ENCODE measurements around the gene ADARB2.

ADARB2 gene

DNA sequence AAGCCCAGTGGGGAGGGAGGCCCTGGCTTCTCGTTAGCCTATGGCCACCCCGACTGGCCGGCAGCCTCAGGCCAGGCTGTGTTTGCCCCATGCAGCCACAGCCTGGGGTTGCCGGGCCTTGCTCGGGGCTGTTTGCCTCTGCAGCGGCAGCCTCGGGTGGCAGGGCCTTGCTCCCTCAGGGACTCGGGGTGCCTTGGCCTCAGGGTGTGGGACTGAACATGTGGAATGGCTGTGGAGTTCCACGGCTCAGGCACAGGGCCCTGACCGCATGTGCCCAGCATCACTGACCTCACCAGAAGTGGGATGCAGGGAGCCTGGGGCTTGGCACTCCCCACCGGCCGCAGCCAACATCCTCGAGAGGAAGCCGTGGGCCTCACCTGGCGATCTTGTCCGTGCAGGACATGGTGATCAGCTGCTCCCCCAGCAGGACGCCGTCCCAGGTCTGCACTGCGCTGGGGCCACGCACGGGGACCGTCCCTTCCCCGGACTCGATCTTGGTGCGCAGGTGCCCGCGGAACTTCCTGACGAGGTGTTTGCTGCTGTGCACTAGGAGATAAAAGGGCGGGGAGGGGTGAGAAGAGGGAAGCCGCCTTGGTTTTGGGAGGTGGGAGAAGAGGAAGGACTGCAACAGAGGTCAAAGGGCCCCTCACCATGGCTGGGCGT, 520.6 kb downstream of the ADARB2 start:
- DNase-seq (ENCODE audit: low read depth in 1 of 2, low spot score in 1 of 2) = no peak

DNA sequence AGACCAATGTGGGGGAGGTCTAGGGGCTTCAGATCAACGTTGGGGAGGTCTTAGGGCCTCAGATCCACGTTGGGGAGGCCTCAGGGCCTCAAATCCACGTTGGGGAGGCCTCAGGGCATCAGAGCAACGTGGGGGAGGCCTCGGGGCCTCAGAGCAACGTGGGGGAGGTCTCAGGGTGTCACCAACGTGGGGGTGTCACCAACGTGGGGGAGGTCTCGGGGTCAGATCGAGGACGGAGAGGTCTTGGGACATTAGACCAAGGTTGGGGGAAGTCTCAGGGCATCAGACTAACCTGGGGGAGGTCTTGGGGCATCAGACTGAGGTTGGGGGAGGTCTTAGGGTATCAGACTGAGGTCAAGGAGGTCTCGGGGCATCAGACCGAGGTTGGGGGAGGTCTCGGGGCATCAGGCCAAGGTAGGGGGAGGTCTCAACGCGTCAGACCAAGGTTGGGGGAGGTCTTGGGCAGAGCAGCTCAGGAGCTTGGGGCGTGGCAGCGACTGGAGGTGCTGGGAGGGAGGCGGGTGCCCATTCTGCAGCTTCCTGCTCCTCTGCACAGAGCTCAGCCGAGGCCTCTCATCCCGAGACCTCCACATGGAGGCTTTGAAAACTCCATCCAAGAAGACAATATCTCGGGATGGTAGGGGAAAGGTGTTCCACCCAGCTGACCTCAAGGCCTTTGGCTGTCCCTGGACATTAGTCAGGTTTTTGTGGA, 521.3 kb downstream of the ADARB2 start:
- no peak for DNase-seq (ENCODE audit: low read depth in 1 of 2, low spot score in 1 of 2)

DNA sequence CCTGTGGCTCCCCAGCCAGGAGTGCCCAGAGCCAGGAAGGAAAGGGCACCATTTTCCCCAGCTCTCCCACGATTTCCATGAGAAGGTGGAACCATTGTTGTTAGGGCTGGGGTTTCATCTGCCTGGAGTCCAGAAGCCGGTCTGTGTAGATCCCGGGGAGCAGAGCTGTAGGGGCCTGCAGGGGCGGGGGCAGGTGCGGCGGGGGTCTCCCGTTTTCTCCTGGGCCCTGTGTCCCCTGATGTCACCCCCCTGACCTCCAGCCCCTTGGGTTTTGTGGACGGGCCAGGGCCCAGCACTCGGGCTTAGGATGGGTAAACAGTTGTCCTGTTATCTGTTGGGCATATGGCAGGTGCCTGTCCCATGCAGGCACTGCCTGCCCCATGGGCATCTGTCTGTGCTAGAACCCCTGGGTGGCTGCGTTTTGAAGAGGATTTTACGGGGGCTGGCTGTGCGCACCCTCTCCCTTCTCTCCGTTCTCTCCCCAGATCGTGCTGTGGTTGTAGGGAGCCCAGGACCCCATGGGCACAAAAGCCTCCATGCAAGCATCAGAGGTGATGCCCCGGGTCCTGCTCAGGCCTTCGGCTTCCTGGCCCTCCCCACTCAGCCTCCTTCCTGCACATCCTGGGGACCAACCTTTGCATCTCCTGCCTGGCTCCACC, 522.3 kb downstream of the ADARB2 start:
- no peak for DNase-seq (ENCODE audit: low read depth in 1 of 2, low spot score in 1 of 2)

DNA sequence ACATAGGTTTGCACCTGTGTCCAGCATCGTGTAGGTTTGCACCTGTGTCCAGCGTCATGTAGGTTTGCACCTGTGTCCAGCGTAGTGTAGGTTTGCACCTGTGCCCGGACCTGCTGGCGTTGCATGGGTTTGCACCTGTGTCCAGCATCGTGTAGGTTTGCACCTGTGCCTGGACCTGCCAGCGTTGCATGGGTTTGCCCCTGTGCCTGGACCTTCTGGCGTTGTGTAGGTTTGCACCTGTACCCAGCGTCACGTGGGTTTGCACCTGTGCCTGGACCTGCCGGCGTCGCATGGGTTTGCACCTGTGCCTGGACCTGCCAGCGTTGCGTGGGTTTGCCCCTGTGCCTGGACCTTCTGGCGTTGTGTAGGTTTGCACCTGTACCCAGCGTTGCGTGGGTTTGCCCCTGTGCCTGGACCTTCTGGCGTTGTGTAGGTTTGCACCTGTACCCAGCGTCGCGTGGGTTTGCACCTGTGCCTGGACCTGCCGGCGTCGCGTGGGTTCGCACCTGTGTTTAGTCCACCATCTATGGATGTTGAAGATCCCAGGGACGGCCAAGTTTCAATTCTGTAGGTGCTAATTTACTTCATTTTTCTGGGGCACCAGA, 523.2 kb downstream of the ADARB2 start:
- DNase-seq (ENCODE audit: low read depth in 1 of 2, low spot score in 1 of 2) = no peak

DNA sequence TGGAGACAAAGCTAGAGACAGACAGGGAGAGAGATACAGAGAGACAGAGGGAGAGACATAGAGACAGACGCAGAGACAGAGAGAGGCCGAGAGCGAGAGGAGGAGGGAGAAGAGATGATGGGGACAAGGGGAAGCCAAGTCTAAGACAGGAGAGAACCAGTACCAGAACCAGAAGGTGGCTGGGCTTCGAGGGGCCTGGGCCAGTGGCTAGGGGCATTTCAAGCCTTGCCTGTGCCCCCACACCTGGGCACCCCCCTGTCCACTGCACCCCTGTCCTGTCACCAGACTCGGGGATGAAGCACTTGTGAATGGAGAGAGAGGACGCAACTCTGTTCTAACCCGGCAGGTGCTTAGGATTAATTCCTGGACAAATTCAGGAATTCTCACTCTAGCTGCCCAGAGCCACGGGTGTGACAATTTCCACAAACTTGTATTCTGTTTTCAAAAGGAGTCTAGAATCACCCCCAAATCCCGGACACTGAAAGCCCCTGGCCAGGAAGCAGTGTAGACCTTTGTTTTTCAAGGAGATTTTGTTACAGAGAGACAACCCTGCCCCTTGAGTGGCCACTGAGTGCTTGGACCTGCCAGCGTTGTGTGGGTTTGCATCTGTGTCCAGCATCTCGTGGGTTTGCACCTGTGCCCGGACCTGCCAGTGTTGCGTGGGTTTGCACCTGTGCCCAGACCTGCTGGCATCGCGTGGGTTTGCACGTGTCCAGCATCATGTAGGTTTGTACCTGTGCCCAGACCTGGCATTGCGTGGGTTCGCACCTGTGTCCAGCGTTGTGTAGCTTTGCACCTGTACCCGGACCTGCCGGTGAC, 523.9 kb downstream of the ADARB2 start:
- no peak for DNase-seq (ENCODE audit: low read depth in 1 of 2, low spot score in 1 of 2)

DNA sequence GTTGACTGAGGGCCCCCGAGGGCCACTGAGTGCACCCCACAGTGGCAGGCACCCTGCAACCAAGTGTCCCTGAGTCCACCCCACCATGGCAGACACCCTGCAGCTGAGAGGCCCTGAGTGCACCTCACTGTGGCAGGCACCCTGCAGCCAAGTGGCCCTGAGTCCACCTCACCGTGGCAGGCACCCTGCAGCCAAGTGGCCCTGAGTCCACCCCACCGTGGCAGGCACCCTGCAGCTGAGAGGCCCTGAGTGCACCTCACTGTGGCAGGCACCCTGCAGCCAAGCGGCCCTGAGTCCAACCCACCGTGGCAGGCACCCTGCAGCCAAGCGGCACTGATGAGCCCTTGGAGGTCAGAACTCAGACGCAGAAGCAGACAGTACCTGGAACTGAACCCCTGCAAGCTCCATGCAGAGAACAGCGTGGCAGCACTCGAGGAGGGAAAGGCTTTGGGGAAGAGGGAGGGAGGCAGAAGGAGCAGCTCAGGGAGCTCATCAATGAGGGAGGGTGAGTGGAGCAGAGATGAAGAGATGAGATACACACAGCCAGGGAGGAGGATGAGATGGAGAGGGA, 524.7 kb downstream of the ADARB2 start:
- DNase-seq (ENCODE audit: low read depth in 1 of 2, low spot score in 1 of 2) = no peak

DNA sequence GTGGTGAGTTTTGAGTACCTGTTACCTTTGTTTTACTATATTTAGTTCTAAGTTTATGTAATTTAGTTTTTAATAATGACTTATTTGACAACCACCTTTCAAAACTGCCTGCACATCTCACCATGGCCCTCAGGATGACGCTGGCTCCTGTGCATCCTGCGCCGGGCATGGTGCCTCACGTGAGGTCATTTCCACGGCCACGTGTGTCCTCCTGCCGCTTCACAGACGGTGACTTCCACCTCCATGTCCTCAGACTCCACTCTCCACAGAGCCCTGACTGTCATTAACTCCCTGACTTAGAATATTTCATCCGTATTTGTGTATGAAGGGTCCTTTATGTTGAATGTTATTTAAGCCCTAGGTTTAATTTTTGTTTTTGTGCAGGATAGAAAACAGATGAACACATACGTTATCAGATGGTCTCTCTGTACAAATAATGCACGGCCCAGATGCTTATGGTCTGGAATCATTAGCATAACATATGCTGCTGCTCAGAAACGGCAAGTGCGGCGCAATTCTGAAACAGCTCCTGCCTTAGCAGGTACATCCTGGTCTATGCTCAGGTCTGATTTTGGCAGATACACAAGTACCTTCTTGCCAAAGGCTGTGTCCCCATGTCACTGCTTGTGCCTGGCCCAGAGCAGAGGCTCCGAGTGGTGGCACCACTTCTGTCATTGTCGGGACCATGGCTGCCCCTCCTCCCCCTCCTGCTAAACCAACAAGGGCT, 525.3 kb downstream of the ADARB2 start:
- no peak for DNase-seq (ENCODE audit: low read depth in 1 of 2, low spot score in 1 of 2)

DNA sequence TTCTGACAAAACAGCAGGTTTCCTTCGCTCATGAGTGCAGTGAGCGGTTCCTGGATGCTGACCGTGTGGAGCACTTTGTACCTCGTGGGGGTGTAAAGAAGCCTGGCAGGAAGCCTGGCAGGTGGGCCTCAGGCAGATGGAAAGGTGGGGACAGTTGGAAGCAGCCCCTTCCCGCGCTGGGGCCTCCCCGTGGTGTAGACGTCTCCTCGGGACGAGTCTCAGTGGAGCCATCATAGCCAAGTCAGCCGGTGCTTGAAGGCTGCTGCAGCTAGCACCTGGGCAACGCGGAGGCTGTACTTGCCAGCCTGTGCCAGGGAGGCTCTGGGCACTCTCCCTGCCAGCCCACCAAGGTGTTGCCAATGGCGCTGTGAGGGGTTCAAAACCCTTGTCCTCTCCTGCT, 526.7 kb downstream of the ADARB2 start:
- DNase-seq (ENCODE audit: low read depth in 1 of 2, low spot score in 1 of 2) = no peak

DNA sequence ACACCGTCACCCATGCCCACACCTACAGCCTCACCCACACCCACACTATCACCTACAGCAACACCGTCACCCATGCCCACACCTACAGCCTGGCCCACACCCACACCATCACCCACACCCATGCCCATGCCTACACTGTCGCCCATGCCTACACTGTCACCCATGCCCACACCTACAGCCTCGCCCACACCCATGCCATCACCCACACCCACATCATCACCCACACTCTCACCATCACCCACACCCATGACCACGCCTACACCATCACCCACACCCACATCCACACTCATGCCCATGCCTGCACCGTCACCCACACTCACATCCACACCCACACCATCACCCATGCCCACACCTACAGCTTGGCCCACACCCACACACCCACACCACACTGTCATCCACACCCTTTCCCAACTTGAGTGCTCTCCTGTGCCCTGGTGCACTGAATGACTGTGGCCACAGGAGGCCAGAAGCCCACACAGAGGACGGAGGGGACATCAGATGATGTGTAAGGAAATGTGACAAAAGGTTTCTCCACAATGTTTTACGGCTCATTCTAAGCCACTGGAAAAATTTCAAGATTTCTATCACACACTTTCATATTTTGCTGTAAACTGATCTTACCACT, 527.9 kb downstream of the ADARB2 start:
- no peak for DNase-seq (ENCODE audit: low read depth in 1 of 2, low spot score in 1 of 2)

DNA sequence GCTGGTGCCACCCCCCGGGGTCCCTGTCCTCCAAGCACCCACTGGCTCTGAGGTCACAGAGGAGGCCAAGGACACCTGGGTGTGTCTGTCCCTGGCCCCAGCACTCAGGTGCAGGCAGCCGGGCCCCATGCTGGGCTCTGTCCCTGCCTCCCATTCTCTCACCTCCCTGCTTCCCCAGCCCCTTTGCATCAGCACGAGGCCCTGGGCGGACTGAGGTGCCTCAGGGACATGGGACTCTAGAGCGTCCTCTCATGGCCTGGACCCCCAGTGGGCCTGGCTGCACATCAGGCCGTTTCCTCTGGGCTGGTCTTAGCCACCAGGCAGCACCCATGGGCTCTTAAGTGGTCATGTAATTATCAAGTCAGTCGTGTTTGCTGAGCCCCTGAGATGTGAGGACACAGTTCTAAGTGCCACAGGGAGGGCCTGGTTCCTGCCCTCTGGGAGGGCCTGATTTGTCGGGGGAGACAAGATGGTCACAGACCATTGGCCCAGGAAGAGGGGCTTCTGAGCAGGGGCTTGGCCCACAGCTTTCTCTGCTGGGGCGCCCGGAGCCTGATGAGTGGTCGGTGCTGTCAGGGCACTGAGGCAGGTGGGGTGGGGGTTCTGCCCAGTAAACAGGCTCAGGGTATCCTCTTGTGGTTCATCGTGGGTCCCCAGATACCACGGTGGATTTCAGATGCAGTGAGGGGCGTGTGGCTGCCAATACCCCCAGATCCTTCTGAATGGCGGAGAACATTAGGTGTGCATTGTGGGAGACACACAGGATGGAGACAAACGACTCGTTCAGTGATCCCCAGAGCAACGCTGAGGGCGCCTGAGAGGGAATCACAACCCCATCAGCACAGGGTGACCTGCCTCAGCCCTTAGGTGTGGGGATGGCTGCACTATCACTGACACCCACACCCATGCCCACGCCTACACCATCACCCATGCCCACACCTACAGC, 528.7 kb downstream of the ADARB2 start:
- DNase-seq (ENCODE audit: low read depth in 1 of 2, low spot score in 1 of 2) = no peak

DNA sequence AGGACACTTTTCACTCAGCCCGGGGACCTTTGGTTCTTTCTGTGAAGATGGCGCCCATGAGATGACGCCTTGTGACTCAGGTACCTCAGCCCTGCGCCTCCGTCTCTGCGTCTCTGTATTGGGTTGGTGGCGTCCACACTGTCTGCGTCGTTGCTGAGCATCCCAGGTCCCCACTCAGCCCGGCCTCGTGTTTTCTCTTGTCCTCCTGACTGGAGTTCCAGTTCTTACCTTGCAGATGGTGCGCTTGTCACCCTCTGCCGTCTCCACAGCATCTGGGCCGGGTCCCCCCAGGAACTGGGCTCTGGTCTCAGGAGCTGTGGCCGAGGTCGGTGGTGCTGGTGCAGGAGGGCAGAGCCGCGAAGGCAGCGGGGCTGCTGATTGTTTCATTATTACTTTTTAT, 530.7 kb downstream of the ADARB2 start:
- DNase-seq (ENCODE audit: low read depth in 1 of 2, low spot score in 1 of 2) = no peak

DNA sequence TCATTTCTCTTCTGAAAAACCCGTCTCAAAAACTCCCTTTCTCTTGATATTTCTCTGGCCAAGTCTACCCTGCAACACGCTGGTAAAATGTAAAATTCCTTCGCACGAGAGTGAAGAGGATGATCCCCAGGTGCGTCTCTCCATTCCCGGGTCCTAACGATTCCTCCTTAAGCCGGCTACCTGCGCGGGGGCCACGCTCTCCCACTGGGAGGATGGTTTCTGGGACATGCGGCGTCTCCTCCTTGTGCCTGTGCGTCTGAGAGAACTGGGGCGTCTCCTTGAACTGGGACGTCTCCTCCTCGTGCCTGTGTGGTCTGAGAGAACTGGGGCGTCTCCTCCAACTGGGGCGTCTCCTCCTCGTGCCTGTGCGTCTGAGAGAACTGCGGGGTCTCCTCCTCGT, 531.2 kb downstream of the ADARB2 start:
- DNase-seq (ENCODE audit: low read depth in 1 of 2, low spot score in 1 of 2) = no peak

DNA sequence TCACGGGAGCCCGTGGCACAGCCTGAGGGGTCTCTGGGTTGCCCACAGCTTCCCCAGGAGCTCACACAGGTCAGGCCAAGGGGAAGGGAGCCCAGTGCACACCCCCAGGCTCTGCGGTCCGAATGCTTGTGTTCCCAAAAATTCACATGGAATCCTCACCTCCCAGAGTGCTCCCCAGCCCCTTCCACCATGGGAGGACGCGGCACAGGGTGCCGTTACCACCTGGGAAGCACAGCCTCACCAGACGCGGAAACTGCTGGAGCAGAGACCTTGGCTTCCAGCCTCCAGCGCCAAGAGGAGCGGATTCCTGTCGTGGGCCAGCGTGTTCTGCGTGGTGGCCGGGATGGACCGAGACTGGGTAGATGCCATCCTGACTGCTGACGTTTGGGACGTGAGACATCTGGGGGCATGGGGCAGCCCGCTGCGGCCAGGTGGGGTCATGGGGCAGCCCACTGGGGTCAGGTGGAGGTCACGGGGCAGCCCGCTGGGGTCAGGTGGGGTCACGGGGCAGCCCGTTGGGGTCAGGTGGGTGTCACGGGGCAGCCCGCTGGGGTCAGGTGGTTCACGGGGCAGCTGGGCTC, 531.8 kb downstream of the ADARB2 start:
- no peak for DNase-seq (ENCODE audit: low read depth in 1 of 2, low spot score in 1 of 2)

DNA sequence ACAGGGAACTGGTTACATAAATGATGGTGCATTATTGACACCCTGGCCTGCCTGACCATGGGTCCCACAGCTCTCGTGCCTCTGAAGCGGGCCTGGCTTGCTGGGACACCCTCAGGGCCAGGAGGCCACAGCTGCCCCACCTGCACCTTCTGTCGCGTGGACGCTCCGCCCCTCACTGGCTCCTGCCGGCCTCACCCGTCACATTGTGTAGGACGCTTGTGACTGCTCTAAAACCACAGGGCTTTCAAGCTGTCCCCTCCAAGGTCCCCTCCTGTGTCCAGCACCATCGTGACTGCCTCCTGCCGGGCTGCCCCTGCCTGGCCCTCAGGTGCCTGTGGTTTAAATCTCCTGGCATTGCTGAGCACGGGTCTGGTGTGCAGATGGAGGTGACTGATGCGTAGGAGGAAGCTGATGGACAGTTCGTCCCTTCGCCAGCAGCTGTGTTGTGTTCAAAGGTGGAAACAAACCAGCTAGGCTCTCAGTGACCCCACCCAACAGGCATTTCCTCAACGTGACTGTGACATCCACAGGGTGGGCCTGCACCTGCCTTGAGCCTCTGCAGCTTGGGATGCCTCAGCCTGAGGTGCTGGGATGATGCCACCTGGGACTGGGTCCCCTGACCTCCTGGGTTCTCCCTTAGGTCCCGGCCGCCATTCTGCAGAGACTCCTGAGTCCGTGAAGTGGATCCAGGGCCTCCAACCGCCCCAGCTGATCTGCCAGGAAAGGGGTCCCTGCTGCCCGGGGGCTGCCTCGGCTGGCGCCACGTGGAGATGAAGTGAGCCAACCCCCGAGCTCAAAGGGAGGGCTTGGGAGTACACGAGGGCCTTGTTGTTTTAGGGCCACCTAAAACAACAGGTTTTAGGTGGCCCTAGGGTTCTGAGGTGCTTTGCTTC, 532.6 kb downstream of the ADARB2 start:
- no peak for DNase-seq (ENCODE audit: low read depth in 1 of 2, low spot score in 1 of 2)

DNA sequence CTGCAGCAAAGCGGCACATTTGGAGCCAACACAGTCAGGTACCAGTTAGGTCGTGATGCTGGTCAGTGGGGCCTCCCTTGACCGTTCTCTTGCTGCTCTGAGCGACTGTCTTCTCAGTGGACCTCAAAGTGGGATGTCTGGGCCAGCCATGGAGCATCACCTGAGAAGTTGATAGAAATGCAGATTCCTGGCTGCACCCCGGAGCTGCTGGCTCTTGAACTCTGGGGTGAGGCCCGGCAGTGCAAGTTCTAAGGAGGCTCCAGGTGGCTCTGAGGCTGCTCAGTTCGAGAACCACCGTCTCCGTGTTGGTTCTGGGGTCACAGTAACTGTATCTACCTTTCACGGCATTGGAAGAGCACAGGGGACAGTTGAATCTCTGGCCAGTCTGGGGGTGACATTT, 533.6 kb downstream of the ADARB2 start:
- DNase-seq (ENCODE audit: low read depth in 1 of 2, low spot score in 1 of 2) = no peak

DNA sequence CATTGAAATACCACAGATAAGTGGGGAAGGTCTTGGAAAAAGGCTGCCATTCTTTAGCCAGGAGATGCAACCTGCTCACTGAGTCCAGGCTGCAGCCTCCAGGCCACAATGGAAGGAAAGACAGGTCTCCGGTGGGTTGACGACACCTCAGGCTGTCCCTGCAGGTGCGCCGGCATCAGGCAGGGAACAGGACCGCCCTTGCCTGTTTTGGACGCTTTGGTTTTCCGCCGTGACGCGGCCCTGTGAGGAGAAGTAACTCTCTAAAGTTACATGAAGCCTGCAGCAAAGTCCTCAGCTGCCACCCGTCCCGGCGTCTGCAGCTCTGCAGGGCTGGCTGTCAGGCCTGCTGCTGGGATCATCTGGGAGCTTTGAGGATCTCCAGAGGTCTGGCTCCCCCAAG, 534.1 kb downstream of the ADARB2 start:
- DNase-seq (ENCODE audit: low read depth in 1 of 2, low spot score in 1 of 2) = no peak

DNA sequence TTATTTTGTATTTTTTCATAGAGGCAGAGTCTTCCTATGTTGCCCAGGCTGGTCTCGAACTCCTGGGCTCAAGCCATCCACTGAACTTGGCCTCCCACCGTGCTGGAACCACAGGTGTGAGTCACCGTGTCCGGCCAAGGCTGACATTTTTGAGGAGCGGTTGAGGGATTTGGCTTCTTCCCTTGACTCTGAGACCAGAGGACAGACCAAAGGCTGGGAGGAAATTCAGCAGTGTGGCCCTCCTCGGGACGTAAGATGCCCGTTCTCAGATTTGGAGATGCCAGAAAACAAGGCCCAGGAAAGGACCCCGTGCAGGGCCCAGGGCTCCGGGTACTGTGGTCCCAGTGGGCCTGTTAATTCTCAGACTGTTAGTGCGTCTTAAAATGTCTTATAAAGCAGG, 535.0 kb downstream of the ADARB2 start:
- no peak for DNase-seq (ENCODE audit: low read depth in 1 of 2, low spot score in 1 of 2)

Measured in activated CD4-positive, alpha-beta T cell treated with anti-CD3 and anti-CD28 coated beads, Interleukin-2, amount 50 U/mL, for 24 hours (primary cell).